HTR-8/SVneo (cell line): ENCODE results near the gene SPOCK1.

ENCODE experiments used
- DNase-seq: peaks from one replicate; pipeline ENCODE4 v3.0.0; 2011; ENCODE audit warnings: low spot score, mixed read lengths; ENCODE audit not compliant: insufficient read length
- FAIRE-seq: peaks from 2 replicates; lab custom pipeline; 2011; peaks lifted over from hg19 to GRCh38; lab: Jason Lieb, UNC

Gene SPOCK1

DNA sequence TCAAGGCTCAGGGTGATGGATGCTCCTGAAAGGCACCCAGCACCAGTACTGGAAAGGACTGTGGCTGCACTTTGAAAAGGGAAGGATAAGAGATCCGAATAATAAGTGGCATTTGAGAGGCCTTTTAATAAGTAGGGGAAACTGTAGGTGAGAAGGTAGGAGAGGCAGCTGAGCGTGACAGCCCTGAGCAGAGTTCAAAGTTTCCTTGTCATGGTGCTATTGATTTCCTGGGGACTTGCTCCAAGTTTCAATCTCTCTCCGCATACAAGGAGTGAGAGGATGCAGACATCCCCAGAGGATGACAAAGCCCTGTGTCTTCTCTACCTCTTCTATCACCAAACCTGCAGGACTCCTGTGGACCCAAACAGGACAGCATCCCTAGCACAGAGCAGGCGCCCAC, 354.5 kb downstream of the SPOCK1 start:
- DNase-seq = no peak
- FAIRE-seq = no peak

DNA sequence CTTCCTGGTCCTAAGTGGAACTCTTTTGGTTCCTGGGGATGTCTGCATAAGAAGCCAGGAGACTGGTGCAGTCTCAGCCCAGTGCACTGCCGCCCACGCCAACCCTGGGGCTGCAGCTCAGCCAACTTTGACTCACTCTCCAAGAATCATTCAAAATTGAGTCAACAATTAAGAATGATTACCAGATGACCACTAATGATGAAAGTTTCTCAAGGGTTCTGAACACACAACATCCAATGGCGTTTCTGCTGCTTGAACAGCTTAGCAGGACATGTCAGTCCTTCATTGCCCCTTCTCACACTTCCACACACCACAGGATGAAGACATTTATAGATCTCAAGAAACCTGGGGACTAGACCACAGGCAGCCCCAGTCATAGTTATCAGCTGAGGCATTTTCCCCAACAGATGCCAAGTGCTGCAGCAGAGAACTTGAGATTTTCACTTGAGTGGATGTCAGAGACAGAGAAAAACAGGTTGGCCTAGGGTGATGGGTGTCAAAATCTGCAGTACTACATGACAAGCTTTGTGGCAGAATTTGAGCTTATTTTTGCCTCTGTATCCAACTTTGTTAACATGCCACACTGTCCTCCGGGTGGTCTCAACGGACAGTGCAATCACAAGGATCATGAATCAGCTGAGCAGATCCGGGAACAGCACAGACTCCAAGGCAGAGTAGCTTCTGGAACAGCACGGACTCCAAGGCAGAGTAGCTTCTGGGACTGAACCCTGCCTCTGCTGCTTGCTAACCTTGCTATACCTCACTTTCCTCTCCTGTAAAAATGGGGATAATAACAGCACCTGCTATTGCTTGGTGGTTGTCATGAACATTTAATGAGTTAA, 356.1 kb downstream of the SPOCK1 start:
- no peak for FAIRE-seq
- DNase-seq = peak; percentile 38

GRCh38 chr5:137142346-137142745, 356.8 kb downstream of the SPOCK1 start:
- no peak for DNase-seq
- FAIRE-seq = no peak

DNA sequence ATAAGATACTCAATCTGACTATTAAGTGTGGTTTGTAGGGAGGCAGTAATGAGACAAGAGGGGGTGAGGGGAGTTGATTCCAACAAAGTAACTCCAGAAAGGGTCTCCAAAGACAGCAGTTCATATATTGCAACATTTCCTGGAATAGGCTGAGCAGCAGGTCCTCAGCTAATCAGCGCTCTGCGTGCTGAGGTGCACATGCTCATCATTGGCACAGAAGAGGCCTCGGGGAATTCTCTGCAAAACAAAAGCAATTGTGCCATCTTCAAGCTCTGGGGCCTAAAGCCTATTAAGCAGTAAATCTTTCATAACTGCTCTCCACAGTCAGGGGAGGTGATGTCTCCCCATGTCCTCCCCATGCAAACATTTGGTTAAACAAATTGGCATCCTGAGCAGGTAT, 357.3 kb downstream of the SPOCK1 start:
- FAIRE-seq = no peak
- no peak for DNase-seq

- FAIRE-seq = no peak
- no peak for DNase-seq
These were observed 362.0 kb downstream of the SPOCK1 start for GRCh38 chr5:137136991-137137632.

DNA sequence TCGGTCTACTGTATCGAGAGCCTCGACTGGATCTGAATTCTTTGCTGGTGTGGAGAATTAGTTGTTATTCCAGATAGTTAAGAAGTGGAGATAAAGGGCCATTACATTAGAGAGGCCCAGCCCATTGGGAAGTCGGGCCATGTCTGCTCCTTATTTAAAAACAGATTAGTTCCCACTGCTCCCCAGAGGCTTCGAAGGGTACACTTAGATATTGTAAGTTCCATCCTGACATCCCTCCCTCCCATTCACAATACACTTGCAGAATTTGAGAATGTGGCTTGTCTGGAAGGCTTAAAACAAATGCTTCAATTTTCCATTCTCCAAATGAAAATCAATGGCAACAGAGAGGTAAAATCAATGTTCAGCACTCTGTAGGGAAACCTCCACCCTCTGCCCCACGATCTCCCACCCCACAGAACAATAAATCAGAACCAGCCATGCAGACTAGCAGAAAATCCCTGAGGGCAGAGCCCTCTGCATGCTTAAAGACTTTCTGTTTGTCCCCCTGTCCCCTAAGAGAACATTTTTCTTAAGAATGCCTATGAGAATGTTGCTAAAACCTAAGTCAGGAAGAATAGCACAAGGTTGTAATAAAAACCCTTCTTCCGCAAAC, 364.1 kb downstream of the SPOCK1 start:
- DNase-seq = no peak
- no peak for FAIRE-seq

GRCh38 chr5:137129886-137130680, 369.0 kb downstream of the SPOCK1 start:
- FAIRE-seq (no peak), DNase-seq (no peak)

GRCh38 chr5:137128012-137128411, 371.1 kb downstream of the SPOCK1 start:
- no peak for FAIRE-seq
- DNase-seq = no peak

GRCh38 chr5:137126829-137127228, 372.3 kb downstream of the SPOCK1 start:
- no peak for FAIRE-seq
- DNase-seq = no peak

GRCh38 chr5:137122558-137122957, 376.6 kb downstream of the SPOCK1 start:
- FAIRE-seq (no peak), DNase-seq (no peak)

- no peak for FAIRE-seq
- DNase-seq = no peak
These were observed 377.1 kb downstream of the SPOCK1 start for GRCh38 chr5:137122075-137122474.

- no peak for DNase-seq
- no peak for FAIRE-seq
These were observed 379.8 kb downstream of the SPOCK1 start for GRCh38 chr5:137119321-137119720.

DNA sequence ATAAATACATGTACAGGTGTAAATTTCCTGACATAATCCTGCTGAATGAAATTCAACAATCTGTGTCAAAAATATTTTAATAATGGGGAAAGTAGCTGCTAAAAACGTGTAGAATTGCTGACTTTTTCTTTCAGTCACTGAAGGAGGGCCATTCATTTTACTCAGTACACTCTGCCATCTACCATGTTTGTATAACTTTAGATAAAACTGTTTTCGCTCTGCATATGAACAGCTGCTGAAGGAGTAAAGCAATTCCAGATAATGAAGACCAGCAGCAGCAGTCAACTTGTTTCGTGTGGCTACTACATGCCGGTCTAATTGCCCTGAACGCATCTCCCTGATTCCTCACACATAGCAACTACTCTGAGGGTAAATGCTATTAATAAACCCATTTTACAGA, 380.5 kb downstream of the SPOCK1 start:
- no peak for DNase-seq
- FAIRE-seq = no peak

DNA sequence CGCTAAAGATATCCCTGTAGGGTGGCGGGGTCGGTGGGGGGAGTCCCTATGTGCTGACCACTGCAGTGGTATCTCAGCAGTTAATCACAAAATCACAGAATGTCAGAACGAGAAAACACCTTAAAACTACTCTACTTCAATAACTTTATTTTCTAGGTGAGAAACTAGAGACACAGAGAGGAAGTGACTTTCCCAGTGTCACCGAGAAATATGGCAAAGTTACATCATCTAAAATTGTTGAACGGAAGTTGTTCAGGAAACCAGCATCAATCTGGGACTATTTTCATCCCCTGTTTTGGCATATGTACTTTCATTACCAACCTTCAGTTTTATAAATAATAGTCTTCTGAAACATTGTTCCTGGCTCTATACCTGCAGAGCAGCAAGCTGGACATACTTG, 384.0 kb downstream of the SPOCK1 start:
- no peak for FAIRE-seq
- DNase-seq = no peak

- peak; percentile 35 for DNase-seq
These were observed 384.6 kb downstream of the SPOCK1 start for GRCh38 chr5:137114529-137114928.

DNA sequence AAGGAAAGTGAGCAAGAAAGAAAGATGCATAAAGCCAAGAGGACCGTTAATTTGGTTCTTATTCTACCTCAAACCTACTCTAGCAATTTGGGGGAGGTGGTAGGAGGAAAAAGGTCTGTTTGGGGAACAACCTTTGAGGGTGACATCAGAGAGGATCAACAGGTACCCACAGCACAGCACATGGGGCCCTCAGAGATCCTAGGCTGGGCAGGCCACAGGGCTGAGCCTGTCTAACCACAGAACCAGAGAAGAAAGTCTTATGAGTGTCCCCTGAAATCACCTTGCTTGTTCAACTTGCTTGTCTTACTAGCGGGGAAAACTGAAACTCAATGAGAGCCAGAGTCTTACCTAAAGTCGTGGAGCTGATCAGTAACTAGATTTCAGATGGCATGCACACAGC, 385.2 kb downstream of the SPOCK1 start:
- no peak for FAIRE-seq

More at GRCh38 chr5:137114529-137114928, 384.6 kb downstream of the SPOCK1 start:
- no peak for FAIRE-seq

GRCh38 chr5:137113161-137113560, 386.0 kb downstream of the SPOCK1 start:
- FAIRE-seq = no peak
- no peak for DNase-seq

More for the DNA sequence above, 385.2 kb downstream of the SPOCK1 start:
- DNase-seq = no peak

DNA sequence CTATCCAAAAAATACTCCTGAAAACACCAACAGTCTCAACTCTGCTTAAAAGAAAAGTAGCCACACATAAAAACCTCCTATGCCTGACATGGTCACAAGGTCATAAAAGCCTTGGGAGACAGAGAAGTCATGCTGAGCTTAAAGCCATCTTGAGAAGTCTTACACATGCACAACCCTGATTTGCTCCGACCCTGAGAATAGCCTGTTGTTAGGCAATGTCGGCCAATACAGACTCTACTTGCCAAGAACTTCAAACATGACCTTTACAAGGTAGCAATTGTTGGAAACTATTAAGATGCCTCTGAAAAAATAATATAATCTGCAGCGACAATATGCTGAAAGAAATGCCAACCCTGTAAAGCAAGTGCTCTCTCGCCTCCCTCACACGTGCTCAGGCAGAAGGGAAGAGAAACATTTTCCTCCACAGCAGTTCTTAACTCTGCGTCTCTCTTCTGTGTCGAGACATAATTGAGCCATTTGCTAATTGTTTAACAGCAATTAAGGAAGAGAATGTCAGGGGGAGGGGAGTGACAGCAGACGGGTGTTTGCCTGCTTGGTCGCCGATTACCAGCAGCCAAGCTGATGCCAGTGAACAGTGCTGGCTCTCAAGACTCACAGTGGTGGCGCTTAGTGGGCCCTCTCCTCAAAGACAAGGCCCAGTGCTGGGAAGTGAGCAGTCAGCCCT, 393.6 kb downstream of the SPOCK1 start:
- no peak for FAIRE-seq
- DNase-seq = no peak

GRCh38 chr5:137101544-137101943, 397.6 kb downstream of the SPOCK1 start:
- DNase-seq (no peak), FAIRE-seq (no peak)

GRCh38 chr5:137099651-137100050, 399.5 kb downstream of the SPOCK1 start:
- FAIRE-seq = no peak

More at GRCh38 chr5:137099651-137100050, 399.5 kb downstream of the SPOCK1 start:
- DNase-seq = no peak
